SH-SY5Y (cell line): ENCODE data around the gene RECQL.

Source experiments
- GATA2 ChIP-seq: IDR thresholded peaks from 2 replicates; pipeline ENCODE4 v1.6.1; 2011; ENCODE audit warnings: mild to moderate bottlenecking, low read depth, low read length
- GATA3 ChIP-seq: IDR thresholded peaks from 2 replicates; pipeline ENCODE4 v1.6.1; 2011; ENCODE audit warnings: low read depth, mild to moderate bottlenecking, low read length, moderate library complexity

- TF ChIP-seq GATA3: no peak
- no peak for TF ChIP-seq GATA2
Observed at GRCh38 chr12:21505888-21506287, 4.5 kb upstream of the RECQL start.
